Right kidney (tissue), 1 donor: ENCODE measurements around the gene NBEAL2.

Experiments
- DNase-seq: peaks from one replicate; pipeline ENCODE4 v3.0.0-alpha.2; 2016

The NBEAL2 gene

GRCh38 chr3:46987743-46988401 lies 8.4 kb downstream of the NBEAL2 start:
- DNase-seq = no peak

- no peak for DNase-seq
Measured at GRCh38 chr3:46988616-46989015, 9.2 kb downstream of the NBEAL2 start.

- no peak for DNase-seq
Measured at GRCh38 chr3:46989146-46989810, 9.8 kb downstream of the NBEAL2 start.

- DNase-seq = no peak
Measured at GRCh38 chr3:46990573-46991374, 11.3 kb downstream of the NBEAL2 start.

GRCh38 chr3:46991406-46992165 lies 12.1 kb downstream of the NBEAL2 start:
- DNase-seq = no peak

GRCh38 chr3:46992231-46992630 lies 12.8 kb downstream of the NBEAL2 start:
- DNase-seq = no peak

GRCh38 chr3:46993292-46993691 lies 13.8 kb downstream of the NBEAL2 start:
- DNase-seq = no peak

- no peak for DNase-seq
Measured at GRCh38 chr3:46993986-46994385, 14.5 kb downstream of the NBEAL2 start.

- no peak for DNase-seq
Measured at GRCh38 chr3:46994801-46995731, 15.6 kb downstream of the NBEAL2 start.

- DNase-seq = no peak
Measured at GRCh38 chr3:46995901-46996562, 16.6 kb downstream of the NBEAL2 start.

- no peak for DNase-seq
Measured at GRCh38 chr3:46996689-46997452, 17.4 kb downstream of the NBEAL2 start.

- DNase-seq = no peak
Measured at GRCh38 chr3:46997453-46998091, 18.1 kb downstream of the NBEAL2 start.

- peak; percentile 50 for DNase-seq
Measured at GRCh38 chr3:46998121-46998851, 18.8 kb downstream of the NBEAL2 start.

- no peak for DNase-seq
Measured at GRCh38 chr3:46998852-46999515, 19.5 kb downstream of the NBEAL2 start.

GRCh38 chr3:46999516-47000197 lies 20.2 kb downstream of the NBEAL2 start:
- DNase-seq = no peak

- DNase-seq = no peak
Measured at GRCh38 chr3:47000198-47000815, 20.8 kb downstream of the NBEAL2 start.
